HCT116 (cell line): Measurements from ENCODE around the gene RAP2C.

Experiments used
- CTCF ChIP-seq, 3 experiments: fragments of 200-600 bp in 1 of 3; sonication (generic) in 1 of 3; IDR thresholded peaks in 2 of 3; conservative IDR thresholded peaks in 1 of 3; 2 replicates each; pipeline ENCODE4 v1.5.1; 2012 to 2017; ENCODE audit warnings: low read depth in 2 of 3, low read length in 2 of 3, antibody characterized with exemption in 1 of 3, borderline replicate concordance in 1 of 3, control low read depth in 1 of 3, mild to moderate bottlenecking in 1 of 3, mixed read lengths in 1 of 3, mixed run types in 1 of 3, moderate library complexity in 1 of 3; ENCODE audit not compliant: insufficient read depth in 1 of 3
- JUND ChIP-seq: IDR thresholded peaks from 2 replicates; pipeline ENCODE4 v1.6.1; 2012
- POLR2AphosphoS5 ChIP-seq: IDR thresholded peaks from 2 replicates; pipeline ENCODE4 v1.6.1; 2011; ENCODE audit warnings: mild to moderate bottlenecking, low read depth, low read length, moderate library complexity

GRCh38 chrX:132258509-132258908 lies 39.3 kb upstream of the RAP2C start:
- TF ChIP-seq JUND (no peak), CTCF (IDR thresholded peaks at IDR 0.05 in 2 of 3, conservative IDR thresholded peaks at IDR 0.05 in 1 of 3; ENCODE audit: borderline replicate concordance in 1 of 3, insufficient read depth in 1 of 3, low read depth in 2 of 3, low read length in 2 of 3) (no peak), POLR2AphosphoS5 (no peak)
